NCI-H1930 (cell line): ENCODE measurements around the gene KAZN.

Experiments
- DNase-seq, 2 experiments: peaks; one replicate each; lab custom pipeline; 2025; lab: John Stamatoyannopoulos, UW

KAZN gene

GRCh38 chr1:15145327-15145726 lies 546.8 kb downstream of the KAZN start:
- DNase-seq, result no peak

- DNase-seq, result no peak
Measured at GRCh38 chr1:15146142-15146680, 547.7 kb downstream of the KAZN start.

GRCh38 chr1:15146971-15147376 lies 548.5 kb downstream of the KAZN start:
- DNase-seq, result no peak

GRCh38 chr1:15148004-15148403 lies 549.5 kb downstream of the KAZN start:
- DNase-seq, result no peak

GRCh38 chr1:15148475-15148874 lies 550.0 kb downstream of the KAZN start:
- no peak for DNase-seq

GRCh38 chr1:15148941-15149340 lies 550.5 kb downstream of the KAZN start:
- DNase-seq, result no peak

- DNase-seq, result no peak
Measured at GRCh38 chr1:15150376-15150775, 551.9 kb downstream of the KAZN start.

- DNase-seq, result no peak
Measured at GRCh38 chr1:15151377-15151806, 552.9 kb downstream of the KAZN start.

GRCh38 chr1:15151871-15152270 lies 553.4 kb downstream of the KAZN start:
- no peak for DNase-seq

GRCh38 chr1:15152318-15153183 lies 554.1 kb downstream of the KAZN start:
- peak; percentile 79 to 82 for DNase-seq

GRCh38 chr1:15153184-15153841 lies 554.8 kb downstream of the KAZN start, which contains the start of gene TMEM51:
TSS of gene TMEM51 (plus strand) at chr1:15153747. CDS start at chr1:15215088, 61,341 bp downstream.
- peak; percentile 74 to 83 for DNase-seq

GRCh38 chr1:15153842-15154479 lies 555.5 kb downstream of the KAZN start:
- DNase-seq, result peak; percentile 38 to 53

- DNase-seq, result no peak
Measured at GRCh38 chr1:15154480-15155036, 556.1 kb downstream of the KAZN start.

- no peak for DNase-seq
Measured at GRCh38 chr1:15155191-15155590, 556.7 kb downstream of the KAZN start.

GRCh38 chr1:15155888-15156741 lies 557.6 kb downstream of the KAZN start:
- DNase-seq, result no peak

- no peak for DNase-seq
Measured at GRCh38 chr1:15156807-15157380, 558.4 kb downstream of the KAZN start.

GRCh38 chr1:15157524-15158399 lies 559.3 kb downstream of the KAZN start:
- DNase-seq, result no peak

GRCh38 chr1:15158506-15159165 lies 560.2 kb downstream of the KAZN start:
- no peak for DNase-seq

GRCh38 chr1:15159166-15159555 lies 560.7 kb downstream of the KAZN start:
- no peak for DNase-seq
